NCI-H1092 treated with DMSO at 0.1 percent for 48 hours (cell line): Measurements from ENCODE around the gene LCE3A.
A peak's percentile ranks its signal among the peaks of the same experiment; 100 is the strongest.
"Not testable (repeated sequence)": the region's sequence is repeated elsewhere in the genome, so short reads cannot be mapped to it uniquely, and the experiment has no call there.

Source experiments
- DNase-seq: peaks from one replicate; lab custom pipeline; 2025; lab: John Stamatoyannopoulos, UW

The LCE3A gene

GRCh38 chr1:152622803-152623202, at the start of gene LCE3A:
LCE3A (minus strand) TSS chr1:152623103; CDS start chr1:152623103, 0 bp downstream.
- no peak for DNase-seq

- no peak for DNase-seq
These were observed 44.7 kb upstream of the LCE3A start for GRCh38 chr1:152667648-152668047.

- not testable (repeated sequence) for DNase-seq
These were observed 43.3 kb upstream of the LCE3A start for GRCh38 chr1:152666171-152666570.

- DNase-seq: no peak
These were observed 40.2 kb upstream of the LCE3A start, which contains the start of gene LCE2D for GRCh38 chr1:152663098-152663497. LCE2D (plus strand) TSS chr1:152663380; CDS start chr1:152664106, 726 bp downstream.

- DNase-seq: no peak
These were observed 35.7 kb upstream of the LCE3A start for GRCh38 chr1:152658649-152659048.

GRCh38 chr1:152657677-152658076, 34.8 kb upstream of the LCE3A start:
- DNase-seq: no peak

GRCh38 chr1:152656459-152656858, 33.6 kb upstream of the LCE3A start:
- no peak for DNase-seq

GRCh38 chr1:152654110-152654509, 31.2 kb upstream of the LCE3A start:
- DNase-seq: peak; percentile 30

GRCh38 chr1:152646656-152647055, 23.8 kb upstream of the LCE3A start:
- no peak for DNase-seq

- DNase-seq: no peak
These were observed 22.2 kb upstream of the LCE3A start for GRCh38 chr1:152645146-152645545.

- no peak for DNase-seq
These were observed 21.0 kb upstream of the LCE3A start for GRCh38 chr1:152643945-152644344.

- no peak for DNase-seq
These were observed 17.4 kb upstream of the LCE3A start for GRCh38 chr1:152640351-152640750.

GRCh38 chr1:152630596-152630995, 7.7 kb upstream of the LCE3A start:
- DNase-seq: no peak

- no peak for DNase-seq
These were observed 3.8 kb upstream of the LCE3A start for GRCh38 chr1:152626744-152627143.

GRCh38 chr1:152623203-152623844, 421 bp upstream of the LCE3A start:
- DNase-seq: no peak

GRCh38 chr1:152621993-152622392, 910 bp downstream of the LCE3A start:
- DNase-seq: no peak

GRCh38 chr1:152613511-152613910, 9.4 kb downstream of the LCE3A start, which contains the start of gene LCE3B:
LCE3B (plus strand) TSS chr1:152613811; CDS start chr1:152613811, 0 bp downstream.
- DNase-seq: no peak

- DNase-seq: no peak
These were observed 23.0 kb downstream of the LCE3A start, which contains the start of gene LCE3C for GRCh38 chr1:152599934-152600333. LCE3C (plus strand) TSS chr1:152600234; CDS start chr1:152600732, 498 bp downstream.

GRCh38 chr1:152596986-152597385, 25.9 kb downstream of the LCE3A start:
- no peak for DNase-seq

- DNase-seq: no peak
These were observed 37.3 kb downstream of the LCE3A start for GRCh38 chr1:152585586-152585985.

GRCh38 chr1:152582647-152583046, 40.3 kb downstream of the LCE3A start:
- DNase-seq: no peak

GRCh38 chr1:152580433-152580832, 42.5 kb downstream of the LCE3A start, which contains the start of gene LCE3D:
LCE3D (minus strand) TSS chr1:152580516; CDS start chr1:152579936, 580 bp downstream.
- no peak for DNase-seq

GRCh38 chr1:152579526-152579925, 43.4 kb downstream of the LCE3A start:
- DNase-seq: not testable (repeated sequence)

- DNase-seq: no peak
These were observed 45.7 kb downstream of the LCE3A start for GRCh38 chr1:152577168-152577567.
